Left renal pelvis (tissue), 4 donors: ENCODE measurements around the gene TOPAZ1. TPM values are rescaled to one million over a fixed set of nuclear protein-coding genes. Genes with fewer than 3 reads are reported as not detected.
A peak's percentile ranks its signal among the peaks of the same experiment; 100 is the strongest.
"Not testable (repeated sequence)": the region's sequence is repeated elsewhere in the genome, so short reads cannot be mapped to it uniquely, and the experiment has no call there.

Experiments
- DNase-seq, 4 donors: peaks; one replicate each; pipeline ENCODE4 v3.0.0-alpha.2; 2013; ENCODE audit warnings: low read depth in 4 of 4, low spot score in 3 of 4
- polyA plus RNA-seq, 4 donors: library from polyadenylated mRNA; unstranded; fragments of 120-200 nt; gene quantifications; one replicate each; pipeline ENCODE4 v1.2.1, GENCODE V29; 2013; ENCODE audit not compliant: insufficient read length in 4 of 4

Gene TOPAZ1
- polyA plus RNA-seq, 4 donors = not detected

GRCh38 chr3:44326019-44326418 is 84.3 kb downstream of the TOPAZ1 start:
- DNase-seq = no peak

- no peak for DNase-seq
These were observed 84.8 kb downstream of the TOPAZ1 start for GRCh38 chr3:44326515-44326914.

GRCh38 chr3:44329946-44330345 is 88.3 kb downstream of the TOPAZ1 start:
- no peak for DNase-seq

DNA sequence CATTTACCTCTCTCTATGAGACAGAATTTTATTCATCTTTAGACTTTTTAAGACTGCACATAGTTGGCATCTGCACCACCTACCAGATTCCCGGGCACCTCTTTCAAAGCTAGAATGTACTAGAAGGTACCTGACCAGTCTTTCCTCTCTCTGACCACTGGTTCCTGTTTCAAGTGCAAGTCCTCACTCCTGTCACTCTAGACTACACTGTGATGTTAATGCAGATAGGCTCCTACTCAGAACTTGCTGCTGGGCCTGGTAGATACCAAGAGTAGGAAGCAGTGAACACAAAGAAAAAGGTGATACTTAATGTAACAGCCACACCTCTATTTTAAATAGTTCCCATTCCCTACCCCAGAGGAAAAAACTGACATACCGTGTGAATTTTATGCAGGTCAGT is 88.8 kb downstream of the TOPAZ1 start:
- DNase-seq = no peak

DNA sequence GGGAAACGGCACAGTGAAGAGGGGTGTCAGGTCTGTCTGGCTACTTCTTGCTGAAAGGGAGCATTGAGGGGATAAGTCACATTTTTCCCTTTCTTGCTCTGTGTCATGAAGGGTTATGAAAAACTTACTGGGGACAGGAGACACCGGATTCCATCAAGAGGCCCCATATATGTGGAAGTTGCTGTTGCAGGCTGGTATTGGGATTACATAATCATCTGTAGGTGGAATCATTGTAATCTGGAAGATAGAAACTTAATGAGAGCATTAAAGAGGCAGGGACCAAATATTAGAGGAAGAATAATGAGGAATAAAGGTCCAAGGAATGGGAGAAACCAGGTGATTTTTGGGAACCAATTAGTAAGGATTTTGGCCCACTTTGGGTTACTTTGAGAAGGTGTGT is 92.6 kb downstream of the TOPAZ1 start:
- no peak for DNase-seq

GRCh38 chr3:44337248-44337785 is 95.6 kb downstream of the TOPAZ1 start:
- no peak for DNase-seq

- DNase-seq = peak; percentile 92 to 95 (median 94)
These were observed 96.5 kb downstream of the TOPAZ1 start, which contains the start of gene TCAIM for GRCh38 chr3:44338010-44338827. TSS of gene TCAIM (plus strand) at chr3:44338766. CDS start at chr3:44354783, 16,017 bp downstream.

GRCh38 chr3:44338828-44339127 is 97.1 kb downstream of the TOPAZ1 start:
- no peak for DNase-seq

DNA sequence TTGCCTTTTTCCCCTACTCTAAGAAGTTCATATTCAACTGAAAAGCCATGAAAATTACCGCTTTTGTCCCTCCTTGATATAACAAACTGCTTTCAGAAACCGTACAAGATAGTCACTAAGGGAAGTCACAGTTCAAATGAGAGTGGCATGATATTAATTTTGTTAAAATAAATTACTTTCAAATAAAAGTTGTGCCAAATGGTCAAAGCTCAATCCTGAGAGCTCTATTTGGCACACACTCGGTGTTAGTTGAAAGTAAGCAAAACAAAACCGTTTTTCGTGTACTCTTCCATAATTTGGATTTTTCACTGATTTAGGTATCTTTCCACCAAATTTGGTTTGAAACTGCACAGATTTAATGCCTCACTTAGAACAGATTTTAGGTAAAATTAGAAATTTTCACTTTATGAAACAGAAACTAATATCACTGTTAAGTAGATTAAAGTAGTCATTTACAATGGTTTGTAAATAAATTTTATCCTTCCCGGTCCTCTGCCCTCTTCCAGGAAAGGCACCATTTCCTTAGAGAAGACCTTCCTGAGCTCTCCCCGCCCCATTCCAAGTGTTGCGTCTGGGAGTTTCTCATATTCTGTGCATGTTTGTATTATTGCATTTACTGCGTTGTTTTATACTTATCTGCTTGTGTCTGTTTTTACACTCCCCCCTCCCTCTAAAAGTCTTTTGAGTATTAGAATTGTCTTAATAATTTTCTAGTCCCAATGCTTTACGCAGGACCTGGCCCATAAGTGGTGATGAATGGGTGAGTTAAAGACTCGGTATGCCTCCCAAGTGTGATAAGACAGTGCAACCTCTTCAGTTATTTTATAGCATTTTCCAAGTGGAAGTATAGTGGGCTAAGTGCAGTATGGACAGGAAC is 97.7 kb downstream of the TOPAZ1 start:
- no peak for DNase-seq

- no peak for DNase-seq
These were observed 98.3 kb downstream of the TOPAZ1 start for GRCh38 chr3:44340058-44340395.

DNA sequence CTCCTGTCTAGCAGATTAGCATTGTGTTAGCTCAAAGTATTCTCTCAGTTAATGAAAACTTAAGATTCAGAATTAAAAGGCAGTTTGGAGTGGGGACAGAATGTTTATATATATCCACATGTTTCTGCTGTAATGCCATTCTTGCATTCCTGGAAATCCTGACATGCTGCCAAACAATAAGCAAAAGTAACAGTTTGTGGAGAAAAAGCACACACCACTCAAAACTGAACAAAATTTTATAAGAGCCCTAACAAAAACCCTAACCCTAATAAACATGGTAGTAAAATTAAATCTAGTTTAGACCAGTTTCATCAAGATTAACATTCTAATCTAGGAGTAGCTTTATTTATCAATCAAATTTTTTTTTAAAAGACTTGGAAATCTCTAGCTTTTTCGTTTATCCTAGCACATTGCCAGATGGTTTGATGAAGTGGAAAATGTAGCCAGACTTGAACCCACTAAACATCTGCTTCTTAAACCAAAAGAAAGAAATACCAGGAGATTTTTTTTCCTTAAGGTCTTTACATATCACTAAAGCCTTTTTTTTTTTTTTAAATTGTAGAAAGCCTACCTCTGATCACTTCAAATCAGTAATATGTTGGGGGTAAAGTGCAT is 100.6 kb downstream of the TOPAZ1 start:
- DNase-seq = no peak

DNA sequence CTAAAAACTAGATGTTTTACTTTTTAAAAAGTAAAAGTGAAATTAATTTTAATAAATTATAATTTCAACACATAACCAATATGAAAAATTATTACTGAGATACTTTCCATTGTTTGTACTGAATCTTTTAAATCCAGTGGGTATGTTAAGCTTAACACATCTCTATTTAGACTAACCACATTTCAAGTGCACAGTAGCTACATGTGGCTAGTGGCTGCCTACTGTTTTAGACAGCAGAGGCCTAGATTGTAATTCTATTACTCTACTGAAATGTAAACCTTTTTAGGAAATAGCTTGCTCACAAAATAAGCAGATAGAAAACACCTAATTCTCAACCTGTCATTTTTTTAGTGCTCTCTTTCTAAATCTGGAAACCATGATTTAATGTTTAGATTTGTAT is 101.7 kb downstream of the TOPAZ1 start:
- no peak for DNase-seq

- DNase-seq = not testable (repeated sequence)
These were observed 104.9 kb downstream of the TOPAZ1 start for GRCh38 chr3:44346590-44346989.

GRCh38 chr3:44348993-44349392 is 107.3 kb downstream of the TOPAZ1 start:
- DNase-seq = no peak

- DNase-seq = no peak
These were observed 111.8 kb downstream of the TOPAZ1 start for GRCh38 chr3:44353355-44353924.

DNA sequence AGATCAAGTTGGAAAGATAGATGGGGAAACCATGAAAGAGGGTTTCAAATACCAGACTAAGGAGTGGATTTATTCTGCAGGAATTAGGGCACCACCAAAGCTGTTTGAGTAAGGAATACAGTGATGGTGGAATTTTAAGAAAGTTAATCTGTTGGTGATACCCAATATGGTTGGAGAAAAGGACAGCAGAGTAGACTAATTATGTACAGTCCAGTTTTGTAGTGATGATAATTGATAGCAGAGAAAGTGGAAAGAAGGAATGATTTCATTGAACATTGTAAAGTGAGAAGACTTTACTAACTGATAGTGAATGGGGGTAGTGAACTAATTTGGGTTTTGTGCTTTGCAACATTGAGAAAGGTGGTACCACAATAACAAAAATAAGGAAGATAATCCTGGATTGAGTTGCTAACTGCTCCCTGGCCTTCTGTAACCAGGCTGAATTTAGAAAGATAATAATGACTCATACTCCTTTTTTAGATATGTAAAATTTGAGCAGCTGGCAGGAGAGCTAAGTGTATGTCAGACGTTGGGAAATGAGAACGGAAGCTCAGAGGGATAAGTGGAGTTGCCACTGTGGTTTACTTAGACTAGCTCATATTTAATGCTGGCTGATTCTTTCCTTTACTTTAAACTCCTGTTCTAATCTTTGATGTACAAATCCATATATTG is 113.8 kb downstream of the TOPAZ1 start:
- no peak for DNase-seq

DNA sequence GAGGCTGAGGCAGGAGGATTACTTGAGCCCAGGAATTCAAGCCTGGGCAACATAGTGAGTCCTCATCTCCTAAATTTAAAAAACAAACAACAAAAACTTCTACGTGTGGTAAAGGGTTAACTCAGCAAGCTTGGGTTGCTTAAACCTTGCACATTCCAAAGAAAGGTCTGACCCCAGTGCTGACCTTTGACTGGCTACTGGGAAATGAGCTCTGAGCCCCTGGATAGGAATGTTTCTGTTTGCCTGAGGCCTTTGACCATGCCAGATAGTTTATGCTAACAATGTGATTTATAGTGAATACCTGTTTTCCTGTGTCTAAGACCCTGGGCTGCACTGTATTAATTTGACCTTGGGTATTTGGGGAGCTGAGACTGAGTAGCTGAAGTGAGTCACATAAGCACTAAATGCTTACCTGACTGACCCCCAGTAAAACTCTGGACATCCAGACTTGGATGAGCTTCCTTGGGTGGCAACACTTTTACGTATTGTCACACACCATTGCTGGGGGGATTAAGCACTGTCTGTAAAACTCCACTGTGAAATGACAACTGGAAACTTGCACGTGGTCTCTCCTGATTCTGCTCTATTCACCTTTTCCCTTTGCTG is 117.6 kb downstream of the TOPAZ1 start:
- no peak for DNase-seq

DNA sequence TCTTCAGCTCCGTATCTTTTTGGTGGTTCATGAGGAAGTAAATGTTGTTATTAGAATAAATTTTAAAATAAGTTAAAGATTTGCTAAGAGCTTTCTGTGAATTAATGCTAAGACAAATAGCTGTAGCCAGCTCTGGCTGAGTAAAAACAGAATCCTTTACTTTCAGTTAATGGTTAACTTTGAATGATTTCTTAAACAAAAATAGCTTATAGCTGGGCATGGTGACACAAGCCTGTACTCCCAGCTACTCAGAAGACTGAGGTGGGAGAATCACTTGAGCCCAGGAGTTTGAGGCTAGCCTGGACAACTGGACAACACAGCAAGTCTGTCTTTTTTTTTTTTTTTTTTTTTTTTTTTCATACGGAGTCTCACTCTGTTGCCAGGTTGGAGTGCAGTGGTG is 121.9 kb downstream of the TOPAZ1 start:
- DNase-seq = no peak

DNA sequence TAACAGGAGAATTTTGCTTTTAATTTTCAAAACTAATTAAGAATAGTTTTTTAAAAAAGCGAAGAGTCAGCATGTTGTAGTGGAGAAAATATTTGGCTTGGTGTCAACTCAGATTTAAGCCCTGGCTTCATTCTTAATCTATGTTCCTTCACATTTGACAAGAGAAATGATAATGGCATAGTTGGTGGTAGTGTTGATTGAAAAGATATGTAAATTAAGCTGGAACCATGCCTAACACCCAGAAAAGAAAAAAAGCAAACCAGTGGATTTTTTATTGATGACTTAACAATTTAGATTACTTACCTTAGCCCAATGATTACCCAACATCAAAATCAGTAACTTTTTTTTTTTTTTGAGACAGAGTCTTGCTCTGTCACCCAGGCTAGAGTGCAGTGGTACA is 124.3 kb downstream of the TOPAZ1 start:
- no peak for DNase-seq

DNA sequence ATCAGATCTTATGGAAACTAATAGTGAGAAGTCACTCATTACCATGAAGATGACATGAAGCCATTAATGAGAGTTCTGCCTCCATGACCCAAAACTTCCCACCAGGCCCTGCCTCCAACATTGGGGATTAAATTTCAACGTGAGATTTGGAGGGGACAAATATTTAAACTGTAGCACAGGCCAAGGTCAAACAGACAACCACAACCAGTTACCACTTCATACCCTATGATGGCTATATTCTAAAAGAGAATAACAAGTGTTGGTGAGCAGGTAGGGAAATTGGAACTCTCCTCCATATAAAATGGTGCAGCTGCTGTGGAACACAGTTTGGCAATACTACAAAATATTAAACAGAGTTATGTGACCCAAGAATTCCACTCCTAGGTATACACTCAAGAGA is 133.8 kb downstream of the TOPAZ1 start:
- DNase-seq = no peak
